HG03354 (cell line): ENCODE results near the gene MGME1.

Experiments
- ATAC-seq: cut with Tn5 transposase; IDR thresholded peaks from one replicate; pipeline ENCODE4 v1.9.1; 2021; ENCODE audit warnings: mild to moderate bottlenecking; ENCODE audit not compliant: unreplicated experiment, poor library complexity, severe bottlenecking

The MGME1 gene

DNA sequence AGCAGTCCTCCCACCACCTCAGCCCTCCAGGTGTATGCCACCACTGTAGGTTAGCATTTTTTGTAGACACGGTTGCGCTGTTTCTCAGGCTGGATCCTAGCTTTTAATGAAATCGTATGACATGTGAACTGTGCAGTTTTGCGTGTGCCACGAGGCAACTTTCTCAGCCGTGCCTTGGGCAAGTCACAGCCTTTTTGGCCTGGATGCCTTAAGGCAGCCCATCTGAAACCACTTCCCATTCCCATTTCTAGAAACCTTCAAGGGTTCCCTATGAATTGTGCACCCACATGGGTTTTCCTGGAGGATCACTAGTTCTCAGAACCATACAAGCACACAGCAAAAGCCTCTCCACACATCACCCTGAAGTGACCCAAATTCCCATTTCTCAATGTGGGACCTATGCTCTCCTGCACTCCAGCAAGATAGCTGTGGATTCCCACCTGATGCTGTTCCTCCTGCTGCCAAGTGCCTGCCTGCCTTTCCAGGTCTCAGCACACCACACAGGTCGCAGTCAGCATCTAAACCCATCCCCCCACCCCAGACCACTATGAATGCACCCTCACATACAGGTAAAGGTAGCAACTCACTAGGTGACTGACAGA lies 29.1 kb upstream of the MGME1 start:
- ATAC-seq, result no peak

DNA sequence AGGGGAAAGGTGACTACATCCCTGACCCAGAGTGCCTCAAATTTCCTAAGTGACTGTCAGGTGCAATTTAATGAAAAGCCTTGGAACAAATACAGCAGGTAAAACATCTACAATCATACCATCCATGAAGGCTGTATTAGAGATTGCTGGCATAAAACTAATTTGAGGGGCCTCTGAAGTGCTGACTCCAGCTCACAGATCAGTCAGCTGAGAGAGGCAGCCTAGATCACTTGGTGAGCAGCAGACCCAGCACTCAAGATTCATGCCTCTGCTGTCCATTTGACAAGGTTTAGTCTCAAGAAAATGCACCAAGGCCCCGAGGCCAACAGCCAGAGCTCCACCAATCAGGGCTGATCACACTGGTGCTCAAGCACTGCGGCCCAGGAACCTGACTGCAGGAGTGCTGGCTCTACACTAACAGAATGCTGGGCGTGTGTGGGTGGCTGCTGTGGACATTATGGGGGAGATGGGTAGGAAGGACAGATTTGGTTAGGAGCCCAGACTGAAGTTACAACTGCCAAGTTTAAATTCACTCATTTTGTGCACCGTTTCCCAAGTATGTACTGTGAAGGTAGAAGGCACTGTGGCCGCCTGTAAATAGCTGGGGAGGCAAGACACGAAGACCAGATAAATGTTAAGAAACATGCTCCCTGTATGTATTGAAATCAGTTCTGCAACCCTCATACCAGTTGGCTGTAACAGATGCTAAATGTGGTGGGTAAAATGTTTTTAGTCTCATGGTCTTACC lies 28.4 kb upstream of the MGME1 start:
- no peak for ATAC-seq

GRCh38 chr20:17941087-17941825 lies 27.6 kb upstream of the MGME1 start:
- no peak for ATAC-seq

GRCh38 chr20:17941826-17942196 lies 27.0 kb upstream of the MGME1 start:
- ATAC-seq, result no peak

GRCh38 chr20:17943343-17943742 lies 25.5 kb upstream of the MGME1 start:
- peak; percentile 78 for ATAC-seq

DNA sequence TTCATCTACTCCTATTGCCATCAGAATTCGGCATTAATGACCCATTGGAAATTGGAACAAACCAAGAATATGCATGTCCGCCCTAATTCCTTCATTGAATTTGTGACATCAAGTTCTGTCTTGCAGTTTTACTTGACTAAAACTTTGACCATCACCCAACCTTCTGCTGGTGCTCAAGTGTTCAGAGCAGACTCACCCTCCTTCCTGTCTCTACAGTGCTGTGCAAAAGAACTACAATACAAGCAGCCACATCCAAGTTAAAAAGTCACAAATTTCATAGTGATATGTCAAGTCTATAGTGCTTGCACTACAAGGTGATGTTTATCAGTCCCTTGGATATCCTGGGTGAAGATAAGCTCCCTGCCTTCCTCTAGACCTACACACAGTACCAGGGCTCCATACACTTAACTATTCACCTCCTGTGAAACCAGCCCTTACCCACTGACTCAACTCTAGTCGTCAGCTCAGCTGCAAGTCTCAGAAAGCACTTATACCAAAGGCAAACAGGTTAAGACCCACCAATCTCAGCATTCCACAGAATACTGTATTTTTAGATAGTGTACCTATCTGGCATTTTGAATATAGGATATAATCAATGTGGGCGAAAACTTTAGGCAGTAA lies 23.9 kb upstream of the MGME1 start:
- ATAC-seq, result no peak

DNA sequence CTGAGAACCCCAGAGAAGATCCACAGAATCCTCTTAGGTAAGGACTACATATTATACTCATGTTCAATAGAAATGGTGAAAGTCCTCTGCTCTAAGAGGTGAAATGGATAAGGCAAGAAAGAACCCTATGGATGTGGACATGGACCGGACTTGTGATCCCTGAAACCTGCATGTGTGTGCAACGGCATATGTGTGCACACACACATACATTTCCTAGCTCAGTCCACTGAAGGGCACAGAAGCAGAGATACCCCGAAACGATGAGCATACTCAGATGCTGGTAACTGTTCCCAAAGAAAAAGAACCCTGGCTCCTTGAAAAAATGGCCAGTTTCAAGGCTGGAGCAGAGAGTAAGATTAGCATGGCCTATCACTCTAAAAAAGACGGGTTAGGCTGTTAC lies 22.8 kb upstream of the MGME1 start:
- no peak for ATAC-seq

- ATAC-seq, result no peak
Observed at GRCh38 chr20:17946572-17947473, 22.0 kb upstream of the MGME1 start.

DNA sequence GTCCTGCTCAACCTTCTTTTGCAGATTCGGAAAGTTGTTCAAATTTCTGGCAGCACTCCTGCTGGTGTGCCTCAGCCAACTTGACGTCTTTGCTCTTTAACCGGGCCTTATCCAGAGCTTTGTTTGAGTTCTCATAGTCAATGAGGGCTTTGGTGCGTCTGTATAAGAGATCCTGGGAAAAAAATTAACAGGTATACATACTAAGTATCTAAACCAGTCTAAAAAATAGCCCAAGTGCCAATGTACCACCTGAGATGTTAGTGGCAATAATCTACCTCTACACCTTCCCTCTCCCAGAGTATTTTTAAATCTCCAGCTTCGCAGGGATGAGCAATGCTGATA lies 21.4 kb upstream of the MGME1 start:
- ATAC-seq, result no peak

DNA sequence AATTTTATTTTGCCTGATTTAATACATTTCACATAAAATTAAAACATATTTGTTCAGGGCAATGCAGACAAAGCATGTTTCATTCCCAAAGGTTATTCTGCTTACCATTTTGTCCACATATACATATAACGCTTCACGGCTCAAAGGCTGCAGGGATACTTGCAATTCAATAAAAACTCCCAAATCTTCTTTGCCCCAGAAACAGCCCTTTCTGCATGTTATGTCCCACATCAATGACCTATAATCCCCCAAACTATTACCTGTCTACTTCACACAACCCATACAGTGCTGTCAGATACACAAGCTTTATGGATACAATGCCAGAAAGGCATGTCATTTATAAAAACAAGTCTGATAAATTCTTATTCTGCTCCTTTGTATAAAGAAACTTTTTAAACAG lies 20.4 kb upstream of the MGME1 start:
- no peak for ATAC-seq

DNA sequence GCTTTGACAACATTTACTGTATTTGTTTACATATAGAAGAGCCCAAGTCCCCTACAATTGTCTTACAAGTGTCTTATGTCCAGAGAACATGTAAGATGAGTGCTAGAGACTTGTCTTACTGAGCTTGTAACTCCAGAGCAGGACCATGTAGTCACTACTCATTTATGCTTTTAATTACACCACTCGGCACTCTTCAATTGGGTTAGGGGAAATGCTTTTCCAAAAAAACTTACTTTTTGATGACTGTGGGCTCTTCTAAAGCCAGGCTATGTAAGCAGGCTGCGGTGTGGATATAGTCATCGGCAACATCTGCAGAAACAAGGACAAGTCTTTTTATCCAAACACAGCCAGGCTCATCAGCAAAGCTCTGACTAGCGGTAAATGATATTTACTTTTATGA lies 18.9 kb upstream of the MGME1 start:
- ATAC-seq, result no peak

- no peak for ATAC-seq
Observed at GRCh38 chr20:17950670-17951069, 18.1 kb upstream of the MGME1 start.

DNA sequence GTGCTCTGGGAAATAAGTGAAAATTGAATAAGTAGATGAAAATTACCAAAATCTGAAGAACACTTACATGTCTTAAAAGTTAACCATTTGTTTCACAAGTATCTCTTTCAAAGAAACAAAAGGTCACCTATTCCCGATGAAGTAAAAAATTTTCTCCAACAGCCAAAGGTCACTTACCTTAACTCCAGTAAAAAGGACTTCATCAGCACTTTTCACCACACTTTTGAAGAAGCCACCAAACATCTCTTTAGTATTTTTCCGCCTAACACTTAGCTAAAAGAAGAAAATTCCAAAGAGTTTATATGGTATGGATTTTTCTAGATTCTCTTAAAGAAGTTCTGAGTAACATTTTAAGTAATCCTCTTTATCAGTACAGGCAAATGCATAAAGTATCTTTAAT lies 17.5 kb upstream of the MGME1 start:
- no peak for ATAC-seq

DNA sequence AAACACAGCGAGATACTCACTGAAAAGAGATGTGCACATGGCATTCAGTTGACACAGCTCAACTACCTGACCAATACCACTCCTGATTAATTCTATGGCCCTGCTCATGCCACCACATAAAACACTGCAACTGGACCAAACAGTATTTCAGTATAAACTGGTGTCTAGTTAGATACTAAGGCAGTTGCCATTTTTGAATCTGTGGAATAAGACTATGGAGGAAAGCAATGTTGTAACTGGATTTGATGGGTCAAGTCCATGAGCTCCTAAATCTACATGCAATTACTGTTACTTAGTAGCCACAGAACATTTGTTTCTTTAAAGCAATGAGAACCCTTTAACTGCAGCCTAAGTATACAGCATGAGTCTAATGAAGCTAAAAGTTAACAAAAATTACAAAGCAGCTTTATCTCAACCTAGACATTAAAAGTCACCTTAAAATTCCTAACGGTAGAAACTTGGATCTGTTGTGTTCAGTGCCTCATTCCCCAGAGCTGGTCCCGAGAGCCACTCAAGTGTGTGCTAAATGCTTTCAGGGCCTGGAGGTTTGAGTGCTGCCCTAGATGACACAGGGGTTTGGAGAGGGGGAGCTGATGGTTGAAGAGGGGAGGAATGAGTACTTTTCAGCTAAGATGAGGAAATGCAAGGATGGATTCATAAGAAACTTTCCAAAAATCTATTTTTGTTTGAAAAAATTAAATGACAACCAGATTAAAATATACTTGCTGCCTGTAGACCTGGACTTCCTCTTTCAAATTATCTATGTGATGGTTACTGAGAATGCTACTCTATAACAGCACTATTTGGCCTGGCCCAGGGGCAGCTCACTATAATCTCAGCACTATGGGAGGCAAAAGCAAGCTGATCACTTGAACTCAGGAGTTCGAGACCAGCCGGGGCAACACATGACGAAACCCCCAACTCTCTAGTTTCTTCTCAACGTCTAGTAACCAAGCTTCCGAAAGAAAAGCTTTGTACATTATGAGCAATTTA lies 15.8 kb upstream of the MGME1 start:
- no peak for ATAC-seq

DNA sequence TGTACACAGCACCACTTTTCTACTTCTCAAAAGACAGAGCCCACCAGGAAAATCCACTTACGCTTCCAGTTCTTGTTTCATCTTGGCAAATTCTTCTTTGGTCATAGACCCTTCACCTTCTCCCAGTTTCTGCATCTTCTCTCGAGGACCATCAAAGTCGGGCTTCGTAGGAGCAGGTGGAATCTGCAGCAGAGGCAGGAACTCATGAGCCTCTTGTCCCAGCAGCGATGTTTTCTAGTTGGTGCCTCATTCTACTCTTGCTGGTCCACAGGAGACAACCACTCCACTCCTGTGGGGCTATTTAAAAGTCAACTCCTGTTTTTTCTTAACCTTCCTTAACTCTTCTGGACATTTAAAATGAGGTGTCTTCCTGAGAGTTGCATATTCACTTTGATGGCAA lies 14.9 kb upstream of the MGME1 start:
- no peak for ATAC-seq

GRCh38 chr20:17955302-17955701 lies 13.5 kb upstream of the MGME1 start:
- no peak for ATAC-seq

- ATAC-seq, result no peak
Observed at GRCh38 chr20:17956099-17956685, 12.6 kb upstream of the MGME1 start.
